HG03457 (cell line): ENCODE results near the gene PTEN.

Experiments
- ATAC-seq: cut with Tn5 transposase; IDR thresholded peaks from one replicate; pipeline ENCODE4 v1.9.1; 2021; ENCODE audit warnings: moderate number of reproducible peaks; ENCODE audit not compliant: unreplicated experiment

PTEN gene

DNA sequence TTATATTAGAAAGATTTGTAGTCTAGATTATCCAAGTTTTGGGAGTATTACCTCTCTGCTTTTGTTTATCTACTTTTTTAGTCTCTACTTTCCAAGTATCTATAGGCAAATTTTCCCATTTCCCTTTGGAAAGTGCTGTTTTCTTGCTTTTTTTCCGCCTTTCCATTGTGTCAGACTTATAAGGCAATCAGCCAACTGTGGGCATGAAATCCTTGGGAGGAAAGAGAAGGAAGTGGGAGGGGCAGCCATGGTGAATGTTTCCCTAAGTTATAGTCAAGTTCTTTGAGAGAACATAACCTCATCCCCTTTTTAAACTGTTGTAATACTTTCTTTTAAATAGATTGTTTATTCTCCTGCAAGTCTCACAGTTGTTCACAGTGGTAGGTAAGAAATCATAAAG lies 52.6 kb downstream of the PTEN start:
- no peak for ATAC-seq

DNA sequence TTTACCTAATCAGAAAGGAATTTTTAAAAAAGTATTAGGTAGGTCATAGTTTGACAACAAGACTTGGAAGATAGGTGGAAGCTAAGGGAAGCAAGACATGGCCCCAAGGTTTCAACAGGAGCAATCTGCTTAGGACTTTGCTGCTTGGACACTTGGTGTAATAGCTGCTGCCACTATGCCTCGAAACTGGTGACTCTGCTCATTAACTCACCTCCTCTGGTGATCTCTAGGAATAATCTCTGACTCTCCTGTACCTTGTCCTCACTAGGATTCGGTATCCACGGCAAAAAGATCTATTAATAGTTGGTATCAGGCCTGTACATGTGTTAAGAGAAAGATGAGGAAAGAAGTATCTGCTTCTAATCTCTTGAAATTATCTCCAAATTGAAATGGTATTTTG lies 53.1 kb downstream of the PTEN start:
- no peak for ATAC-seq

DNA sequence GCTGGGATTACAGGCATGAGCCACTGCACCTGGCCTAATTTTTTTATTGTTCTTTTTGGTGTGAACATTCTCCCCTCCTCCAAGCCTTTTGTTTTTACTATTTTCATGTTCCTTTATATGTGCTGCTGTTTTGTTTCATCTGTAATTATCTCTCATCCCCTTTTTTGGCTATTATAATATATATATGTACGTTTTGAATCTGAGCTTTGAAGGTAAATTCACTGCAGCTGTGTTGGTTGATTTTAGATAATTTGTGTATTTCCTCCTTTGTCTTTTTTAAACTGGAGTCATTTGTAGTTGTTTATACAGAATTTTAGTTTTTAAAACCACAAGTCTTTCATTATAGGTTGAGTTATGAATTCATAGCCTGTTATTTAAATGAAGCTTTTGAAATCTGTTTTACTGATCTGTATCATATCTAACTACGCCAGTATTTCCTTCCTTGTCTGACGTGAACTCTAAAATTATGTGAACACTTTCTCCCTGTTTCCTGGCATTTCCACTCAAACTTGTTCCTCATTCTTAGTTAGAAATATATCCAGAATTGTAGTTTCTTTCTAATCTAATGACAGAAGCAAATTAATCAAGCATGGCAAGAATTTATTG lies 54.9 kb downstream of the PTEN start:
- ATAC-seq, result no peak

DNA sequence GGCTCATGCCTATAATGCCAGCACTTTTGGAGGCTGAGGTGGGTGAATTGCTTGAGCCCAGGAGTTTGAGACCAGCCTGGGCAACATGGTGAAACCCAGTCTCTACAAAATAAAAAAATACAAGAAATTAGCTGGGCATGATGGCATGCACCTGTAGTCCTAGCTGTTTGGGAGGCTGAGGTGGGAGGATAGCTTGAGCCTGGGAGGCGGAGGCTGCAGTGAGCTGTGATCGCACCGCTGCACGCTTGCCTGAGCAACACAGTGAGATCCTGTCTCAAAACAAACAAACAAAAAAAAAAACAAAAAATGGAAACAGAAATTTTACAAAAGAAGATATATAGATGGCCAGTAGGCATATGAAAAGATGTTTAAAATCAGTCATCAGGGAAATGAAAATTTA lies 57.1 kb downstream of the PTEN start:
- ATAC-seq, result no peak

DNA sequence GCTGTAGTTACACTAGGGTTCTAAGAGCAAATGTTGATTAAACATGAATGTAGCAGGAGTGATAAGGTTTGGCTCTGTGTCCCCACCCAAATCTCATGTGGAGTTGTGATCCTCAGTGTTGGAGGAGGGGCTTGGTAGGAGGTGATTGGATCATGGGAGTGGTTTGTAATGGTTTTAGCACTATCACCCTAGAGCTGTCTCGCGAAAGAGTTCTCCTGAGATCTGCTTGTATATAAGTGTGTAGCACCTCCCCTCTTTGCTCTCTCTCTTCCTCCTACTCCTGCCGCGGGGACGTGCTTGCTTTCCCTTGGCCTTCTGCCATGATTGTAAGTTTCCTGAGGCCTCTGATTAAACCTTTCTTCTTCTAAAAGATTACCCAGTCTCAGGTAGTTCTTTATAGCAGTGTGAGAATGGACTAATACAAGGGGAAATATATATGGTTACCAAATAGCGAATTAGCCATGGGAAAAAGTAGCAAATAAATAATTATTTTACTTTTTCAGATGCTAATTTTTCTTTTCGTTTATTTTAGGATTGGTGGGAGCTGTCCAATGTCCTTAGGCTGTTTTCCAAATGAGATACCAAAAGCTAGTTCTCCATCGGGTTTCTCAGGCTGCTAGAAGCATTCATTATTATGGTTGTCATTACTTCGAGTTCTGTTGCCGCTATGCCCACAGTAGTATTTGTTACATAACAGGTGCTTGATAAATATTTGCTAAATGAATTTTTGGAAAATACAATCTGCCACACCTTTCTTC lies 58.7 kb downstream of the PTEN start:
- no peak for ATAC-seq

DNA sequence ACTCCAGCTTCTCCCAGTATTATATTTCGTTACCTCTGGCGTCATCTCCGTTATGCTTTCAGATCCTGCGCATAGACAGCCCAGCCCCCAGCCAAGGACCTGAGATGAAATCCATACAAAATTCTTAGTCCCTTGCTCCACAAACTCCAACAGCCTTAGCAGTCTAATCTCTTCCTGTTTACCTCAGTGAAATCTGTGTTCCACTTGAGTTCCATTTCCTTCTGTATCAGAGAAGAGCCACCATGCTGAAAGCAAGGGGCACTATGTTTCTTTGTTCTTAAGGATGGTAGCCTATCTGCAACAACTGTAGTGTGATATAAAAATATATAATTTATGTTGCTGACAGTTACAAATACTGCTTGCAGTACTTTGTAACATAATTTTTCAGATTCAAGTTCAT lies 59.8 kb downstream of the PTEN start:
- ATAC-seq, result no peak

DNA sequence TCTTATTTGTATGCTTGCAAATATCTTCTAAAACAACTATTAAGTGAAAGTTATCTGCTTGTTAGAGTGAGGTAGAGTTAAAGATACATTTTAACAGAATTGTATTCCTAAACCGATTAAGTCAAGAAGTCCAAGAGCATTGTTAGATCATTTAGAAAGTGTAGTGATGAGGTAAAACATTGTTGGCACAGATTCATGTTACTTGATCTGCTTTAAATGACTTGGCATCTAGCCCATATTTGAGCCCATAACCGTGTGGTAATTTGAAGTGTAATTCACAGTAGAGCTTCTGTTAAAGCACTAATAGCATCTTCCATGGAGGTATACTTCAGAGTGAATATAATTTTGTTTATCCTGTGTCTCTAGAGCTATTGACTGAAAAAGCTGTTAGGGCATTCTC lies 62.1 kb downstream of the PTEN start:
- ATAC-seq, result no peak

DNA sequence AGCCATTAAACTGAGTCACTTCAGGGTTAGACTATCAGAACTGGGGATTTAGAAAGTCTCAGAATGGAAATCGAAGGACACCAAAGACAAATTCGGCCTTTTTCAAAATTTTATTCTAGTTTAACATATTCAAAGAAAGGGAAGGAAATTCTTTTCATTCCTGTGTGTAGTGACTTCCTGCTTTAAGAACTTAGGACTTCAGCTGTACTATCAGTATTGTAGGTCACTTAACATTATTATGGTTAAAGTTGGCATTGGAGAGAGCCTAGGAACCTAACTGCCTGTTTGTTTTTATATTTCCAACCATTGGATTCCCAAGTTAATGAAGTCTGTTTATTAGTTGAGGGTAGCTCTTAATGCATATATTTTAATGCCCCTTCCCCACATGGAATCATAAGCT lies 63.7 kb downstream of the PTEN start:
- ATAC-seq, result no peak

DNA sequence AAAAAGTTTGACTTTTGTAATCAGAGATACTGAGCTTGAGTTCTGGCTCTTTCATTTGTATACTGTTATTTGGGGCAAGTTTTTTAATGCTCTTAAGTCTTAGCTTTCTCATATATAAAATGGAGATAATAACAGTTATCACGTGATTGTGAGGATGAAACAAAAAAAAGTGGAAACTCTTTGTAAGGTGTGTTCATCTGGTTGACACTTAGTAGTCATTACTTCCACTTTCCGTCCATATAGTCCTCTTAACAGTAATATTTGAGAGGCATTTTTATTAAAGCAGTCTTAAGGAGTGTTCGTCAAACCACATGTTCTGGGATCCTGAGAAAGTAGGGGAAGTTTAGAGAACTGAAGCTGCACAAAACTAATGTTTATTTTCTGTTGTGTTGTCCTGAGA lies 65.6 kb downstream of the PTEN start:
- no peak for ATAC-seq

DNA sequence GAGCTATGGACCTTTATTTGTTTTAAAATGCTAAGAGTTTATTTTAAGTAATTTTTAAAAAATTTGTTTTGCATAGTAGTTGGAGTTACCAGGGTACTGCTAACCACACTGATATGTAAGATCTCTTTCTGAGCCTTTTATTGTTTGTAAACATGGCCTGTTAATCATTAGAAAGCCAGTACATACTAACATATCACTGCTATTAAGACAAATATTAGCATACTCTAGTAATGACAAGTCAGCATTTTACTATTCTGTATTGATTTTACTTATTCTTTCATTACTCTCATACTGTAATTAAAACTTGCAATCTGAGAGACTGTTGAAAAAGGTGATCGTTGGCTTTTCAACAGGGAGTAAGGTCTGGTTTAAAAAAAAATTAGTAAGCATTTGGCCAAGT lies 66.7 kb downstream of the PTEN start:
- ATAC-seq, result no peak

DNA sequence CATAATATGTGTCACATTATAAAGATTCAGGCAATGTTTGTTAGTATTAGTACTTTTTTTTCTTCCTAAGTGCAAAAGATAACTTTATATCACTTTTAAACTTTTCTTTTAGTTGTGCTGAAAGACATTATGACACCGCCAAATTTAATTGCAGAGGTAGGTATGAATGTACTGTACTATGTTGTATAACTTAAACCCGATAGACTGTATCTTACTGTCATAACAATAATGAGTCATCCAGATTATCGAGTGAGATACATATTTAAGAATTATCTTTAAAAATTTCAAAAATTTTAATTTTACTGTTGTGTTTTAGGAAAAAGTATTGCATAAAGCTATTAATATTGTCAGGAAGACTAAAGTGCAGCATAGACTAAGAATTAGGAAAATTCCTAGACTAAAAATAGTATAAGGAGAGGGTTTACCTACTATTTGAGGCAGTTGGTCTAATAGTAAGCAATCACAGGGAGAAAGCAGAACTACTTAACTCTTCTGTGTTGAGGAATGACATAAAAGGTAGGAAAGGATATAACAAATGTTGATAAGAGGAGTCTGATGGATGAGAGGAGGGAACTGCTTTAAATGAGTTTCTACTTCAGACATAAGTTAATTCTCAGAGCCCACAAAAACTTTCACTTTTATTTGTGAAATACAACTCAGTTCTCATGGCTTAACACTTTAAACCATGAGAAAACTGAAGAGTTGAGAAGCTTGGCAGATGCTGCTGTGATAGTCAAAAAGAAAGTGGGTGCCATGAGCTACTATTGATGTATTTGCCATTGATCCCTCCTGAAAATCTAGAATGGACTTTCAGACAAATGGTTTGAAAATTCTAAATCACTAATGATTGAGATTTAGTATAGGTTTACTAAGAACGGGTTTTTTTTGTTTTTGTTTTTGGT lies 67.8 kb downstream of the PTEN start:
- no peak for ATAC-seq

DNA sequence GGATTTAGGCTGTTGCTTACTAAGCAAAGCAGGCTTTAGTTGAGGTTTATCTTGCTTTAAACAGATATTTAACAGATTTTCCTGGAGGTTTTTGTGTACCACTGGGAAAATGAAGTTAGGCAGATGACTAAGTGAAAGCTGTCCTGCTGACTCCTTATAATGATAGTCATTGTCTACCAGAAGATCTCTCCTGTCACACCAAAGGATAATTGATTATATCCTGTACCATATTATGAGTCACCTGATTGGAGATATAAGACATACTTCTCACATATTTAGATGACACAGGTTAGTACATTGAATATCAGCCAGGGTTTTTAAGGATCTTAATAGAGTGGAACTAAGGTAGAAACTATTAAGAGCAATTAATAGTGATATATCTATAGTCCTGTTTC lies 68.4 kb downstream of the PTEN start:
- ATAC-seq, result no peak

DNA sequence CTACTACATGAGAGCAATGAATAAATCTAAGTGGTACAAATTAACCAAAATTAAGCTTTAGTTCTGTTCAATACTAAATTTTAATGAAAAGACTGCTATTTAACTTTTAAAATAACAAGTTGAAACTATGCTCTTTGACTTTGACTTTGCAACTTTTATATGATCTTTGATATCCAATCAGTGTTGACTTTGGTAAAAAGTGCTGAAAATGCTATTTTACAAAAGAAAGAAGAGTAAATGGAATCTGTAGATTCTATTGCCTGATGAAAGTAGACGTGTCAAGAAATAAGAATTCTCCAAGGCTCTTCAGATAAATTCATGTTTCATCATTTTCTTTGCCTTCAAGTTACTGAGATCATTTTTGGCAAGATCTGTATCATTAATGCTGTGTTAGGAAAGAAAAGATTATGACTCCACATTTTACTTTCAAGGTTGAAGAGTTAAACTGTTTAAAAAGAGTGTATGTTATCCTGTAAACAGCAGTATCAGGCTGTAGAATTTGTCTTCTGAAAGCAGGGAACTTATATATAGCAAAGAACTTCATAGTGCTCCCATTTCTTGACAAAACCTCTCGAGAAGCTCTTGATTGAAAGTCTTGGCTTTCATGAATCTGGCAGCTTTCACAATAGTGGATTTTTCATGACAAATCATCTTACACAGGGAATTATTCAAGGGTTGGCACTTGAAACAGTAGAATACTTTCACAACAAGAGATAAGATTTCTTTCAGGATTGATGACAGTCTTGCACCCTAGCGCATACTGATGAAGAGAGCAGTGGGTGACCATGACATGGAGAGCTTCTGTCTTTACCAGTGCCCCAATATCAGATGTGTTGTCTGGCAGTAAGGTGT lies 72.1 kb downstream of the PTEN start:
- ATAC-seq, result no peak

DNA sequence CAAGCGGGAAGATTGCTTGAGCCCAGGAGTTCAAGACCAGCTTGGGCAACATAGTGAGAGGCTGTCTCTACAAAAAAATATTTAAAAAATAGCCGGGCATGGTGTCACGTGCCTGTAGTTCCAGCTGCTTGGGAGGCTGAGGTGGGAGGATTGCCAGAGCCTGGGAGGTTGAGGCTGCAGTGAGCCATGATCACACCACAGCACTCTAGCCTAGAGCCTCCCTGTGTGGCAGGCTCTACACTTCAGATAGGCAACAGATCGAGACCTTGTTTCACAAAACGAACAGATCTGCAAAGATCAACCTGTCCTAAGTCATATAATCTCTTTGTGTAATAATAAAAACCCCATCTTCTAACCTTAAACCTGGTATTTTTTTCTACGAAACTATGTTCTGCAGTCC lies 76.8 kb downstream of the PTEN start:
- no peak for ATAC-seq

DNA sequence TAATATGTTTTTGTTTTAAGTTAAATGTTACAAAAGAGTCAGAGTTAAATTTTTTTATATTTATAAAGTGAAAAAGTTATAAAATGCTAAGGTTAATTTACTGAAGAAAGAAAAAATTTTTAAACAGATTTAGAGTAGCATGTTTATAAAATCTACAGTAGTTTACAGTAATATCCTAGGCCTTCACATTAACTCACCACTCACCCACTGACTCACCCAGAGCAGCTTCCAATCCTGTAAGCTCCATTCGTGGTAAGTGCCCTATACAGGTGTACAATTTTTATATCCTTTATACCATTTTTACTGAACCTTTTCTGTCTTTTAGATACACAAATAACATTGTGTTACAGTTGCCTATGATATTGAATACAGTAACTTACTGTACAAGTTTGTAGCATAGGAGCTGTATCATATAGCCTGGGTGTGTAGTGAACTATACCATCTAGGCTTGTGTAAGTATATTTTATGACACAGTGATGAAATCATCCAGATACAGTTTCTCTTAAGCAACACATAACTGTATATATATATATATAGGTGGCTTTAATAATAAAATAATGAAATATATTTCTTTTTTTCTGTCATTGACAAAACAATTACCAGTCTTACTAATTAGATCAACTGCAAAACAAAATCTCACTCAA lies 79.6 kb downstream of the PTEN start:
- no peak for ATAC-seq

DNA sequence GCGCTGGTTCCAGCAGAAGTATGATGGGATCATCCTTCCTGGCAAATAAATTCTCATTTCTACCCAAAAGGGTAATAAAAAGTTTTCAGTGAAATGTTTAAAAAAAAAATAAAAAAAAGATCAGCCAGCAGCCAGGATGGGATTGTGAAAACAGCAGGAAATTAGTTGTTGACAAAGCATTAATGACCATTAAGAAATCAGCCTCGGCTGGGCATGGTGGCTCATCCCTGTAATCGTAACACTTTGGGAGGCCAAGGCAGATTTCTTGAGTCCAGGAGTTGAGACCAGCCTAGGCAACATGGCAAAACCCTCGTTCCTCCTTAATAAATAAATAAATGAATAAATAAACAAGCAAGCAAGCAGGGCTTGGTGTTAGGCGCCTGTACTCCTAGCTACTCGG lies 82.6 kb downstream of the PTEN start:
- ATAC-seq, result no peak

DNA sequence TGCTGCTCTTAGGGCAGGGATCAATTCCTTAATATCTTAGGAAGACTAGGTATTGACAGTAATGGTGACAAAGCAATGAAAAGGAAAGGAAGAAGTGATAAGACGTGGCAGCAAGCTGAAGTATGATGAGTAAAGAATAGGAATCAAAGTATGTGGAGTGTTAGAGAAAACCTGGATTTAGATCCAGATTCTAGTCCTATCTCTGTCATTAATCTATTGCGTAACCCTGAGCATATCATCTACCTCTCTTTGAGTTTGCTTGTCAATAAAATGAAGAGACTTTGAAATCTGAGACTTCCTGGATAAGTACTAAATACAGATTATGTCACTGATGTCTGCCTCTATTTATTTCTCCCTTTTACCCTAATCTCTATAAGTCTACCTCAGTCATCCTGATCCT lies 89.2 kb downstream of the PTEN start:
- no peak for ATAC-seq

DNA sequence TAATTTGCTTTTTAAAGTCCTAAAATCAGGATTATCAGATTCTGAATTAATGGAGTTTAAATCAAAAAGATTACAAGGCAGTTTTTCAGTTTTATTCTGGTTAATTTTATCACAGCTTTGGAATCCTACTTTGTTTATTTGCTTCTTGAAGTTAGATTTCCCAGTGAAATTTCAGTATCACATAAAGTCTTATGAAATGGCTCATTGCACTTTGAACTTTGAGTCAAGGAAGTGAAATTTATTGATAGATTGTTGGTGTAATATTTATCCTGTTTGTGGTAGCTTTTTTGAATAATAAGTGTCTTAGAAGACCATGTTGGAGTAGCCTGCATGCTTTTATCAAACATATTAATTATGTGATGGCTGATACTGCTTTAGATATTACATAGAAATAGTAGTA lies 92.6 kb downstream of the PTEN start:
- ATAC-seq, result no peak

DNA sequence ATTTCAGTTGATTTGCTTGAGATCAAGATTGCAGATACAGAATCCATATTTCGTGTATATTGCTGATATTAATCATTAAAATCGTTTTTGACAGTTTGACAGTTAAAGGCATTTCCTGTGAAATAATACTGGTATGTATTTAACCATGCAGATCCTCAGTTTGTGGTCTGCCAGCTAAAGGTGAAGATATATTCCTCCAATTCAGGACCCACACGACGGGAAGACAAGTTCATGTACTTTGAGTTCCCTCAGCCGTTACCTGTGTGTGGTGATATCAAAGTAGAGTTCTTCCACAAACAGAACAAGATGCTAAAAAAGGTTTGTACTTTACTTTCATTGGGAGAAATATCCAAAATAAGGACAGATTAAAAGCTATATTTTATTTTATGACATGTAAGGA lies 94.3 kb downstream of the PTEN start:
- no peak for ATAC-seq

DNA sequence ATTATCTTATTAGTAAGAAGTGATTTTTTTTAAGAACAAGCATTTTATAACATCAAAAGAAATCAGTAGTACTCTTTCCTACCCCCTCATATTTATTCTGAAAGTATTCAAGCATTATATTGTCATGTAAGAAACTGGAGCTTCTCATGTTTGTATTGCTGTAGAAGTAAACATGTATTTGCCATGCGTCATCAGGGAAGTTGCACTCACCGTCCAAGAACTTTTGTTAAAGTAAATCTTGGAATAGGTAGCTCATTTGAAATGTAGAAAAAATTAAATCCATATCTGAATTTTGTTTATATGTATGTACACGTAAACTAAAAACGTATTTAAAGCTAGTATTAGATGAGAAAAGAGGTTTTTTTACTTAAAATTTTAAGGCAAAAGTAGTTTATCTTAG lies 96.8 kb downstream of the PTEN start:
- ATAC-seq, result no peak

DNA sequence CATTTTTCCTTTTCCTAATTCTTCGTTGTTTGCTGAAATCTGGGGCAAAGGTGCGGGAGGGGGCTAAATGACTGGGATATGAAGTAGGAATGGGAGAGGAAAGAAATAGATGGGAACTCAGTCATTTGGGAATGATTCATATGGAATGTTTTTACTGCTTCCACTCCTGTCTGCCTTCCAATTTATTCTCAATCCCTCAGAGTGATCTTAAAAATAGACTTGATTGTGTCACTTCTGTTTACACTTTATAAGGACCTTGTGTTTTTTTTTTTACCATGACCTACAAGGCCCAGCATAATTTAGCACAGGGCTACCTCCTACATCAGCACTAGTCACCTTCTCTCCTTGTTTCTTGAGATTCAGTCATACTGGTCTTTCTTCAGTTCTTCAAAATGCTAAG lies 97.9 kb downstream of the PTEN start:
- ATAC-seq, result no peak
